NCI-H446 (cell line): Measurements from ENCODE around the gene ACOX3.

Experiments used
- DNase-seq, 2 experiments: peaks; one replicate each; lab custom pipeline; 2025; lab: John Stamatoyannopoulos, UW

The ACOX3 gene

GRCh38 chr4:8467016-8467415 is 26.5 kb upstream of the ACOX3 start:
- no peak for DNase-seq

- no peak for DNase-seq
Observed at GRCh38 chr4:8465615-8466611, 25.4 kb upstream of the ACOX3 start.

GRCh38 chr4:8464381-8464780 is 23.9 kb upstream of the ACOX3 start:
- DNase-seq: no peak

- no peak for DNase-seq
Observed at GRCh38 chr4:8463811-8464210, 23.3 kb upstream of the ACOX3 start.

- DNase-seq: no peak
Observed at GRCh38 chr4:8461616-8462015, 21.1 kb upstream of the ACOX3 start.

- DNase-seq: no peak
Observed at GRCh38 chr4:8461086-8461485, 20.6 kb upstream of the ACOX3 start.

- no peak for DNase-seq
Observed at GRCh38 chr4:8459867-8460445, 19.4 kb upstream of the ACOX3 start.

GRCh38 chr4:8457646-8458252 is 17.2 kb upstream of the ACOX3 start:
- no peak for DNase-seq

GRCh38 chr4:8453957-8454356 is 13.4 kb upstream of the ACOX3 start:
- DNase-seq: no peak

GRCh38 chr4:8451440-8452182 is 11.1 kb upstream of the ACOX3 start:
- no peak for DNase-seq

GRCh38 chr4:8446122-8446521 is 5.6 kb upstream of the ACOX3 start:
- no peak for DNase-seq

- DNase-seq: no peak
Observed at GRCh38 chr4:8443801-8444200, 3.3 kb upstream of the ACOX3 start.

GRCh38 chr4:8442596-8443358 is 2.3 kb upstream of the ACOX3 start:
- no peak for DNase-seq

GRCh38 chr4:8441499-8442091 is 1.1 kb upstream of the ACOX3 start:
- no peak for DNase-seq

- DNase-seq: no peak
Observed at GRCh38 chr4:8439914-8440491, 520 bp downstream of the ACOX3 start.

- no peak for DNase-seq
Observed at GRCh38 chr4:8439168-8439567, 1.4 kb downstream of the ACOX3 start.

GRCh38 chr4:8438743-8439142 is 1.8 kb downstream of the ACOX3 start:
- DNase-seq: no peak

GRCh38 chr4:8437281-8437680 is 3.2 kb downstream of the ACOX3 start:
- no peak for DNase-seq

- DNase-seq: no peak
Observed at GRCh38 chr4:8435656-8436121, 4.8 kb downstream of the ACOX3 start.

- no peak for DNase-seq
Observed at GRCh38 chr4:8434251-8435073, 6.1 kb downstream of the ACOX3 start.
